ENCODE data around the gene KCNIP4. TPM values are rescaled to one million over a fixed set of nuclear protein-coding genes. Genes with fewer than 3 reads are reported as not detected.

Gene KCNIP4
- total and polyA plus RNA-seq, 2 of the 8 experiments (the other 6 are each of a cell fraction or from before 2014, with no cell fraction given) = 0.06 TPM; not detected in 1

- TF ChIP-seq CTCF (IDR thresholded peaks at IDR 0.05; ENCODE audit: control extremely low read depth in 1 of 3, insufficient read depth in 1 of 3, low read depth in 1 of 3, low read length in 3 of 3) (no peak), FOSL1 (IDR thresholded peaks at IDR 0.05; ENCODE audit: insufficient read depth, low read depth, low read length) (no peak), JUND (IDR thresholded peaks at IDR 0.05; ENCODE audit: low read length) (no peak)
Observed at GRCh38 chr4:21888195-21888976, 60.2 kb downstream of the KCNIP4 start (continued).

All from H1 (cell line).